Keratinocyte (primary cell): ENCODE measurements around the gene CDCP2.

Experiments
- EZH2 ChIP-seq: IDR thresholded peaks from one replicate; pipeline ENCODE4 v1.6.1; 2012; ENCODE audit warnings: inconsistent platforms, mild to moderate bottlenecking, low read length, moderate library complexity
- TF ChIP-seq, protein P1 (sequence below), 3 experiments: IDR thresholded peaks in 1 of 3; conservative IDR thresholded peaks in 1 of 3; optimal IDR thresholded peaks in 1 of 3; 2 replicates in 2 of 3; 3 replicates in 1 of 3; pipeline versions ENCODE3 to v1.5.1; 2011; ENCODE audit warnings: low read length in 3 of 3, mild to moderate bottlenecking in 3 of 3, moderate library complexity in 2 of 3, control low read depth in 1 of 3, inconsistent platforms in 1 of 3; ENCODE audit not compliant: insufficient read depth in 2 of 3; ENCODE audit errors: extremely low read depth in 1 of 3

DNA sequence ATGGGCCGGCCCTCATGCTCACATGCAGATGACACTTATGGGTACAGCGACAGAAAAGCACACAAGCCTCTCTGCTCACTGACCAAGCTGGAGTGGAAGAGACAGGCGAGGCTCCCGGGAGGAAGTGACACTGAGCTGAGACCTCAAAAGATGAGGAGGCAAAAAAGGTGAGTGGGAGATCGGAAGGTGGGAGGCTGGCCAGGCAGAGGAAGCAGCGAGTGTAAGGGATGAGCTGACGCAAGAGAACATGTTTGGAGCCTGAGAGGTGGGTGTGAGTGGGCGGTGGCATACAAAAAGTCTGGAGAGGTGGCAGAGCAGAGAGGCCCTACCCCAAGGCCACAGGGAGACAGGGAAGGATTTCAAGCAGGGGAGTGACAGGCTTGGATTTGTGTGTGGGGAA lies 18.2 kb upstream of the CDCP2 start:
- TF ChIP-seq, protein P1, sequence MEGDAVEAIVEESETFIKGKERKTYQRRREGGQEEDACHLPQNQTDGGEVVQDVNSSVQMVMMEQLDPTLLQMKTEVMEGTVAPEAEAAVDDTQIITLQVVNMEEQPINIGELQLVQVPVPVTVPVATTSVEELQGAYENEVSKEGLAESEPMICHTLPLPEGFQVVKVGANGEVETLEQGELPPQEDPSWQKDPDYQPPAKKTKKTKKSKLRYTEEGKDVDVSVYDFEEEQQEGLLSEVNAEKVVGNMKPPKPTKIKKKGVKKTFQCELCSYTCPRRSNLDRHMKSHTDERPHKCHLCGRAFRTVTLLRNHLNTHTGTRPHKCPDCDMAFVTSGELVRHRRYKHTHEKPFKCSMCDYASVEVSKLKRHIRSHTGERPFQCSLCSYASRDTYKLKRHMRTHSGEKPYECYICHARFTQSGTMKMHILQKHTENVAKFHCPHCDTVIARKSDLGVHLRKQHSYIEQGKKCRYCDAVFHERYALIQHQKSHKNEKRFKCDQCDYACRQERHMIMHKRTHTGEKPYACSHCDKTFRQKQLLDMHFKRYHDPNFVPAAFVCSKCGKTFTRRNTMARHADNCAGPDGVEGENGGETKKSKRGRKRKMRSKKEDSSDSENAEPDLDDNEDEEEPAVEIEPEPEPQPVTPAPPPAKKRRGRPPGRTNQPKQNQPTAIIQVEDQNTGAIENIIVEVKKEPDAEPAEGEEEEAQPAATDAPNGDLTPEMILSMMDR (optimal IDR thresholded peaks at IDR 0.05 in 1 of 3, IDR thresholded peaks at IDR 0.05 in 1 of 3, conservative IDR thresholded peaks at IDR 0.05 in 1 of 3; ENCODE audit: extremely low read depth in 1 of 3, insufficient read depth in 2 of 3, low read length in 3 of 3), result no peak
- TF ChIP-seq EZH2, result no peak
